GM10248 (cell line): Measurements from ENCODE around the gene KRABD2.

Experiments
- CTCF ChIA-PET: fragments of 300-600 bp; sonication (Branson Sonifier 250); formaldehyde crosslinking; extraction: SDS; loops from one replicate; lab custom pipeline; 2021; ENCODE audit warnings: antibody characterized with exemption; lab: Yijun Ruan, JAX
- POLR2A ChIA-PET: fragments of 350-650 bp; sonication (Branson Sonifier 250); formaldehyde crosslinking; extraction: SDS; loops from one replicate; lab custom pipeline; 2020; ENCODE audit warnings: antibody characterized with exemption; lab: Yijun Ruan, JAX
- DNase-seq: peaks from one replicate; pipeline ENCODE4 v3.0.0; 2012; ENCODE audit errors: extremely low spot score
- CTCF ChIP-seq: IDR thresholded peaks from 2 replicates; pipeline ENCODE4 v1.5.1; 2012; ENCODE audit warnings: mild to moderate bottlenecking, low read depth; ENCODE audit errors: extremely low read depth, missing control alignments, control extremely low read depth

Gene KRABD2

GRCh38 chr17:8360751-8361150 lies 15.8 kb downstream of the KRABD2 start:
- ChIA-PET CTCF (interaction anchor here (1.4 to 3.7 kb wide), 5 partner anchors 10 to 385 kb away, joined by 4 to 18 read pairs (median 6); partner anchors contain the start of gene KRABD2), POLR2A (no interaction called here)
- no peak for DNase-seq
- TF ChIP-seq CTCF = no peak

GRCh38 chr17:8360260-8360659 lies 16.2 kb downstream of the KRABD2 start:
- POLR2A ChIA-PET = no interaction called here
- CTCF ChIA-PET = interaction anchor here (1.6 to 3.7 kb wide), 4 partner anchors 11 to 386 kb away, joined by 6 to 18 read pairs (median 6); partner anchors contain the start of gene KRABD2
- TF ChIP-seq CTCF = no peak
- no peak for DNase-seq

- DNase-seq = no peak
- TF ChIP-seq CTCF = no peak
- CTCF ChIA-PET = interaction anchor here (1.6 to 3.7 kb wide), 4 partner anchors 11 to 386 kb away, joined by 6 to 18 read pairs (median 6); partner anchors contain the start of gene KRABD2
- POLR2A ChIA-PET = no interaction called here
These were observed 16.7 kb downstream of the KRABD2 start for GRCh38 chr17:8359769-8360168.

- ChIA-PET POLR2A (no interaction called here), CTCF (interaction anchor here (1.2 kb wide), 1 partner anchor 20 kb away, joined by 3 read pairs; no protein-coding TSS in a partner anchor)
- DNase-seq = no peak
- no peak for TF ChIP-seq CTCF
These were observed 18.6 kb downstream of the KRABD2 start for GRCh38 chr17:8357910-8358309.

- POLR2A ChIA-PET = no interaction called here
- DNase-seq = no peak
- TF ChIP-seq CTCF = no peak
- CTCF ChIA-PET = interaction anchor here (1.1 to 1.6 kb wide), 2 partner anchors 19 to 29 kb away, joined by 3 to 5 read pairs; no protein-coding TSS in a partner anchor
These were observed 22.3 kb downstream of the KRABD2 start for GRCh38 chr17:8354236-8354635.

- no peak for TF ChIP-seq CTCF
- POLR2A ChIA-PET = no interaction called here
- CTCF ChIA-PET = interaction anchor here (1.1 to 1.6 kb wide), 2 partner anchors 18 to 30 kb away, joined by 3 to 5 read pairs; no protein-coding TSS in a partner anchor
- DNase-seq = no peak
These were observed 22.8 kb downstream of the KRABD2 start for GRCh38 chr17:8353736-8354135.
